Activated CD4-positive, alpha-beta T cell treated with anti-CD3 and anti-CD28 coated beads, Interleukin-2, amount 10 ng/mL, durations not matched to agents 7 days and 5 days (primary cell): ENCODE data around the gene APOBEC3C. TPM values are rescaled to one million over a fixed set of nuclear protein-coding genes. Genes with fewer than 3 reads are reported as not detected.
A peak's percentile ranks its signal among the peaks of the same experiment; 100 is the strongest.

Source experiments
- CTCF ChIA-PET: fragments of 350-600 bp; sonication (Branson Sonifier 250); formaldehyde crosslinking; loops from one replicate; lab custom pipeline; 2021; ENCODE audit warnings: antibody characterized with exemption; lab: Charles Lee
- POLR2A ChIA-PET: fragments of 350-600 bp; sonication (Branson Sonifier 250); formaldehyde crosslinking; loops from one replicate; lab custom pipeline; 2021; ENCODE audit warnings: antibody characterized with exemption; lab: Charles Lee
- DNase-seq: peaks from one replicate; pipeline ENCODE4 v3.0.0-alpha.2; 2020
- H3K27ac Mint-ChIP-seq: one replicate; pipeline ENCODE4 v1.8.0; 2021; ENCODE audit warnings: mild to moderate bottlenecking, moderate library complexity, mixed read lengths
- H3K27me3 Mint-ChIP-seq: one replicate; pipeline ENCODE4 v1.8.0; 2021; ENCODE audit warnings: mixed read lengths
- H3K36me3 Mint-ChIP-seq: one replicate; pipeline ENCODE4 v1.8.0; 2021; ENCODE audit warnings: low read depth, mixed read lengths
- H3K4me1 Mint-ChIP-seq: one replicate; pipeline ENCODE4 v1.8.0; 2021; ENCODE audit warnings: mixed read lengths
- H3K4me3 Mint-ChIP-seq: one replicate; pipeline ENCODE4 v1.8.0; 2021; ENCODE audit warnings: mild to moderate bottlenecking, moderate library complexity, mixed read lengths
- H3K9me3 Mint-ChIP-seq: one replicate; pipeline ENCODE4 v1.8.0; 2021; ENCODE audit warnings: mixed read lengths
- total RNA-seq, 2 experiments: library from RNA; stranded (reverse); gene quantifications; one replicate each; pipeline ENCODE4 v1.2.3, GENCODE V29; 2021

Gene APOBEC3C
- 100 to 1,000 TPM; 111 to 144 TPM for total RNA-seq

DNA sequence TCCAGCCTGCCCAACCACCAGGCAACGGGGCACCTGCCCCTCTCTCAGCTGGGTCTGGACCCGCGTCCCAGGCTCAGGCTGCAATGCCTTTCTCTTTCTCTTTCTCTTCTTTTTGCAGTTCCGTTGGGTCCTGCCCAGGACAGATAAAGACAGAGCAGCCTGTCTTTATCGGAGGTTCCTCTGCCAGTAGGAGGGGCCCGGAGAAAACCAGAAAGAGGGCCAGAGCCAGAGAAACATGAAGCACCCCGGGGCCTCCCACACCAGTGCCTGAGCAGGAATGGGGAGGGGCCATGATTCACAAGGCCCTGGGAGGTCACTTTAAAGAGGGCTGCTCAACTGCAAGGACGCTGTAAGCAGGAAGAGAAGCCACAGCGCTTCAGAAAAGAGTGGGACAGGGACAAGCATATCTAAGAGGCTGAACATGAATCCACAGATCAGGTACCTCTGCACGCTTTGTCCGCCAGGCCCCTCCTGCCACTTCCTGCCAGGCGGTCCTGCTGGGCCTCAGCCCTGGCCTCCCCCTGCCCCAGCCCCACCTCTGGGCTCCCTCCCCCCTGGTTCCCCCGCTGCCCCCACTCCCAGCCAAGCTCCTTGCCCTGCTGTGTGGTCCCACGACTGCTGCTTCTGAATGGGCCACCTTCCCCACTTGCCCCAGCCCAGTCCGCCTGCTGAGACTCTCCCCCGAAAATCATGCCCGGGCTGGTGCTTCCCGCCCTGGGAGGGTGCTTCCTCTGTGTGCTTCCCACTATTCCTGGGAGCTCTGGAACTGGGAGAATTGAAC, at the start of gene APOBEC3C:
Gene APOBEC3C, plus strand, starts transcription at position 316 of the 781 bp plus-strand sequence. Its CDS starts 106 bp downstream, at position 422.
- peak; percentile 89 for DNase-seq
- ChIA-PET CTCF (interaction anchor here (0.7 to 2.1 kb wide), 4 partner anchors 11 to 1005 kb away, joined by 3 to 11 read pairs (median 6); no protein-coding TSS in a partner anchor), POLR2A (no interaction called here)
- Mint-ChIP-seq H3K4me1 (peaks cover 47% of the 10 kb centered on the region), H3K9me3 (no peaks in the 10 kb centered on the region), H3K36me3 (peaks cover 17% of the 10 kb centered on the region), H3K27me3 (no peaks in the 10 kb centered on the region), H3K4me3 (peak within 1 kb of the TSS; percentile 98), H3K27ac (peak within 1 kb of the TSS; percentile 97)

DNA sequence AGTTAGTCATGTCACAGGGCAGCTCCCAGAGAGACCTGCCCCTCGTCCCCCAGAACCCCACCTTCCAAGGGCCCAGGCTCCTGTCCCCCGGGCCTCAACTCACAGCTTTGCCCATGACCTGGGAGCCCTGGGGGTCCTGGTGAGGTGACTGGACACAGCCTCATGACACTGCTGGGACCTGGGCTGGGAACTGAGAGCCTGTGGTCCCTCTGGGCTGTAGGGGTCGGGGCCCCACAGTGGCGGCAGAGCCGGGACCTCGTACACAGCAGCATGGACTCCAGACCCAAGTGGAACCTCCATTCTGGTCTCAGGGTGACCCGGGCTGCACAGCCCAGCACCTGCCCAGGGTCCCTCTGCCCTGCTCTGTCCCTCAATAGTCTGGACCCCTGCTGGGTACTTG, 49.8 kb upstream of the APOBEC3C start:
- POLR2A ChIA-PET, result no interaction called here
- H3K27me3 Mint-ChIP-seq, result peaks cover 8% of the 10 kb centered on the region
- no peak for DNase-seq
- no peaks in the 10 kb centered on the region for H3K9me3 Mint-ChIP-seq
- no peak overlapping the region for H3K27ac Mint-ChIP-seq
- H3K4me1 Mint-ChIP-seq, result peaks cover 11% of the 10 kb centered on the region
- CTCF ChIA-PET, result no interaction called here
- H3K36me3 Mint-ChIP-seq, result no peaks in the 10 kb centered on the region
- no peak overlapping the region for H3K4me3 Mint-ChIP-seq

DNA sequence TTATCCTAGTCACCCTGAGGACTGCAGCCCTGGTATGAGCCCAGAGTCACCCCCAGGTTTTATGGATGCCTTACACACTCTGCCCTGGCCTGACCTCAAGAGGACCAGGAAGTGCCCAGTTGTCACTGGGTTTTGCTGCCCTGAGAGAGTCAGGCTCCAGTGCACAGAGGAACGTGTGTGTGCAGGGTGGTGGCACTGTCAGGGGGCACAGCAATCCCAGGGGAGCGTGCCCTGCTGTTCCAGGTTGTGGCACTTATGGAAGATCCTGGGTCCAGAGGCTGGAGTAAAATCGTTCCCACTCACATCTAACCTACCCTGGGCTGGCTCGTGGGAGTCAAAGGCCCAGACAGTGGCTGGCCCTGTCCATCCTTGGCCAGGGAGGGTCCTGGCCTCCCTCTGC, 49.1 kb upstream of the APOBEC3C start:
- Mint-ChIP-seq H3K9me3 (no peaks in the 10 kb centered on the region), H3K27ac (no peak overlapping the region), H3K27me3 (peaks cover 10% of the 10 kb centered on the region), H3K4me3 (no peak overlapping the region), H3K36me3 (no peaks in the 10 kb centered on the region), H3K4me1 (peaks cover 5% of the 10 kb centered on the region)
- no peak for DNase-seq
- ChIA-PET POLR2A (no interaction called here), CTCF (no interaction called here)

DNA sequence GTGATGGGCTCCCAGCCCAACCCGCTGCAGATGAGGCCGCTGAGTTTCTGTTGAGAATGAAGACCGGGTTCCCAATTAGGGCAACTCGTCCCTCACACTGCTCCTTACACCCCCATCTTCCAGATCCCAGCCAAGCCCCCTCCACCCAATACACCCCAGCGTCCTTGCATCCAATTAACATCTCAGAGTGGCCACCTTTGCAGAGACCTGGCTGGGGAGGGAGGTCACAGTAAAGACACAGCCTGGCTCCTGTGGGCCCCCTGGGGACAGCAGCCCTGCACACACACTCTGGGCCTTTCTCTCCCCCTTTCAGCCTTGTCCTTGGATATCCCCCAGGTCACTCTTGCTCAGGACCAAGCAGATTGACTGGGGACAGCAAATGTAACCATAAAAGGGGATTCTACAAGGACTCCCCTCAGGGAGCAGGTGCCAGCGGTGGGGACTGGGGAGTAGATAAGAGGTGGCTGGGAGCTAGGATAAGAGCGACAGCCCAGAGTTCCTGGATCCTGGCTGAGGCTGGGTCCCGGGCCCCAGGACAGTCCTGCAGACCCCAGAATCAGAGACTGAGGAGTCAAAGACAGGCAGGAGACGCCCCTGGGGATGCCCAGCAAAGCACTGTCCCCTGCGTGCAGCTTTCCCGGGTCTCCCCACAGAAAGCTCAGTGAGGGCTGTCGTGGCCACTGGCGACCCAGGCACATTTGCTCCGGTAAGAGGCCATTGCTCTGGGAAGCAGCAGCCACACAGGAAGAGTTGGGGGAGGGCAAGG, 48.3 kb upstream of the APOBEC3C start:
- H3K27me3 Mint-ChIP-seq, result peaks cover 14% of the 10 kb centered on the region
- H3K4me3 Mint-ChIP-seq, result no peak overlapping the region
- H3K4me1 Mint-ChIP-seq, result peaks cover 8% of the 10 kb centered on the region
- H3K27ac Mint-ChIP-seq, result no peak overlapping the region
- H3K36me3 Mint-ChIP-seq, result no peaks in the 10 kb centered on the region
- DNase-seq, result no peak
- H3K9me3 Mint-ChIP-seq, result no peaks in the 10 kb centered on the region
- CTCF ChIA-PET, result no interaction called here
- POLR2A ChIA-PET, result no interaction called here

DNA sequence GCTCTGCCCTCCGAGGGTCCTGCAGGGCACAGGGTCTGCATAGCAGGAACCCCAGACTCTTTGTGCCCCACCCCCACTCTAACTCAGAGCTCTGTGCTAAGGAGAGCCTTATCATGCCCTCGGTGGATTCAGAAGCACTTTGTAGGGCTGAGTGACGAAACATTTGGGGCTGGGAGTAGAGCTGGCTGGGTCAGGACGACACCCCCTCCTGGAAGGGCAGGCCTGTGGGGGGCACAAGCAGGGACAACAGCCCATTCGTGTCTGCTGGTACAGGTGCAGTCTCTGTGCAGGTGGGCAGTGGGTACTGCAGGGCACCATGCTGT, 47.7 kb upstream of the APOBEC3C start:
- CTCF ChIA-PET, result no interaction called here
- no peak overlapping the region for H3K27ac Mint-ChIP-seq
- H3K4me1 Mint-ChIP-seq, result peaks cover 8% of the 10 kb centered on the region
- H3K36me3 Mint-ChIP-seq, result no peaks in the 10 kb centered on the region
- POLR2A ChIA-PET, result no interaction called here
- DNase-seq, result no peak
- peaks cover 14% of the 10 kb centered on the region for H3K27me3 Mint-ChIP-seq
- H3K9me3 Mint-ChIP-seq, result no peaks in the 10 kb centered on the region
- H3K4me3 Mint-ChIP-seq, result no peak overlapping the region

DNA sequence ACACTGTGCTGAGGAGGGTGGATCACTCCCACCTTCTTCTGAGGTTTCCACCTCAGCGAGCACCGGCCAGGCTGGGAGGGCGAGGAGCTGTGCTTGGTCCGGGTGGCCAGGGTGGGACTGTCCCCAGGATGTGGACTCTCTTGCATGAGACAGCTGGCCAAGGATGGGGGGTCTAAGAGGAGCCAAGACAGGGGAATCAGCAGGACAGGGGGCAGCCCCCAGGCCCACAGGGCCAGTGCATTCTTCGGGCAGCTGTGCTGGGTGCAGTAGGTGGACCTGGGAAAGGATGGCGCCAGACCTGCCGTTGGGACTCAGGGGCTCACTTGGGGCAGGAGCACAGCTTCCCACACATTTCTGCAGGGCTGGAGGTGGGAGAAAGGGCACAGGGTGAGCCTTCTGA, 47.1 kb upstream of the APOBEC3C start:
- H3K27me3 Mint-ChIP-seq, result peaks cover 14% of the 10 kb centered on the region
- DNase-seq, result no peak
- no peak overlapping the region for H3K4me3 Mint-ChIP-seq
- ChIA-PET CTCF (no interaction called here), POLR2A (no interaction called here)
- no peaks in the 10 kb centered on the region for H3K9me3 Mint-ChIP-seq
- no peaks in the 10 kb centered on the region for H3K36me3 Mint-ChIP-seq
- no peak overlapping the region for H3K27ac Mint-ChIP-seq
- H3K4me1 Mint-ChIP-seq, result peaks cover 8% of the 10 kb centered on the region

DNA sequence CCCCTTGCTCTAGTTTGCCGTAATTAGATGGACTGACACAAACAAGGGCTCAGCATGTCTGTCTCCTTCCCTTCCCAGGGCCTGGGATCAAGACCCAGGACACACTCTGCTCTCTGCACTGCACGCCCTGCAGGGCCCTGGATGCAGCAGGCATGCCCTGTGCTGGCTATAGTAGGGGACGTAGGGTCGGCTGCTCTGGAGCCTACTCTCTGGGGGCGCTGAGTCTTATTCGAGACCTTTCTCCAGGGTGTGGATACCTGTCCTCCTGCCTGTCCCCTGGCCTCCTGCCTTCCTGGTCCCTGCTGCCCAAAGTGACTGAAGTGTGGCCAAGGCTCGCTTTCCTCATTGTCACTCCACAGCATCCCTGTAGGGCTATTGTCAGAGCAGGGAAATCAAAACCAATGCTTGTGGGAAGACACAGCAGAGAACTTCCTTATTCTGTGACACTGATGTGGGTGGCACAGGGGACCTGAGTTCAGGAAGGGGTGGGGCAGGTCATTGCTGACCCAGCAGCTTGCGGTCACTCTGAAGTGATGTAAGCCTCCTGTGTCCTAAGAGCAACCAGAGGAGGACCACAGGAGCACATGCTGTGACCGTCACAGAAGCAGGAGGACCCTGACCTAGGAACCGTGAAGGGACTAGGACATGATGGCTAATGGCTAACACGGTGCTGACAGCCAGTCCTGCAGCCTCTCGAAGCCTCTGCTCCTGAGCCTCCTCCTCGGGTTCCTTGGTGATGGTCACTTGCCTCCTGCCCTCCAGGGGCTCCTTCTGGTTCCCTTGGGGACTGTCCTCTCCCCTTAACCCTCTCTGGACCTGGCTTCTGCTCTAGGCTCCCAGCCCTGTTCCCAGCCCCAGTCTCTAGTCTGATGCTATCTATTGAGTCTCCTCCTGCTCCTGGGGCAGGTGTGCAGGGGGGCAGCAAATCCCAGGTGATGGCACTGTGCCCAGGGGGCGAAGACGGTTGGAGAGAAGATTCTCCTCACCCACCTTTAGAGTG, 46.3 kb upstream of the APOBEC3C start:
- no peak for DNase-seq
- Mint-ChIP-seq H3K27ac (no peak overlapping the region), H3K9me3 (no peaks in the 10 kb centered on the region), H3K36me3 (no peaks in the 10 kb centered on the region), H3K4me3 (no peak overlapping the region), H3K27me3 (peaks cover 14% of the 10 kb centered on the region), H3K4me1 (peaks cover 8% of the 10 kb centered on the region)
- ChIA-PET CTCF (no interaction called here), POLR2A (no interaction called here)

DNA sequence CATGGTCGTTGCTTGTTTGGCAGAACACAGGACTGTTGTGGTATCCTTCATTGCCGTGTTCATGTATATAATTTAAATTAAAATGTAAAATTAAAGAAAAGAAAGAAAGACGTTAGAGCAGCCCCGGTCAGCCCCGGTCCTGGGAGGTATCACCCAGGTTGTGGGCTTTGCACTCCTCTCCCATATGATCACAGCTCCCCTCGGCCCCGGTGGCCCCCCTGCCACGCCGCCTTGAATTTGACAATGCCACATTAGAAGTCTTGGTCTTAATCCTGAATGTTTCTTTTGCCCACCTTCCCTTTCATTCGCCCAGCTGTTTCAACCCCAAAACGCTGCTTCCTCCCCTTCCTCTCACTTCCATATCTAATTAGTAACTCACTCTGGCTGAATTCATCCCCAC, 45.3 kb upstream of the APOBEC3C start:
- Mint-ChIP-seq H3K4me1 (peaks cover 11% of the 10 kb centered on the region), H3K27ac (no peak overlapping the region), H3K36me3 (no peaks in the 10 kb centered on the region), H3K27me3 (peaks cover 16% of the 10 kb centered on the region), H3K9me3 (no peaks in the 10 kb centered on the region), H3K4me3 (no peak overlapping the region)
- DNase-seq, result no peak
- ChIA-PET POLR2A (no interaction called here), CTCF (interaction anchor here (1.4 kb wide), 1 partner anchor 13 kb away, joined by 8 read pairs; no protein-coding TSS in a partner anchor)

DNA sequence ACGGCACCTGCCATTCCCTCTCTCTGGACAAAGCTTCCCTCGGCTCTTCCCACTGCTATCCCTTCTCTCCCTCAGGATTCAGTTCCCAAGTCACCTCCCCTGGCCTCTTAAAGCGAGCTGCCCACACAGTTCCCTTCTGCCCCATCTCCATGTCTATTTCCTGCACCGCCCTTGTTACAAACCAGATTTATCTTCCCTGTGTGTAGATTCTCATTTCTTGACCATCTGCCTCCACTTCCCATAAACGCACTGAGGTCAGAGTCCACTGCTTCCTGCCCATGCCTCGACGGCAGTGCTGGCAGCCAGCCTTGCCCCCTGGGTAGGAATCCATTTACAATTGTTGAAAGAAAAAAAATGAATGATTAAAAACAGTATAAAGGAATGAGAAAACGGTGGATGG, 43.5 kb upstream of the APOBEC3C start:
- H3K4me1 Mint-ChIP-seq, result peaks cover 13% of the 10 kb centered on the region
- H3K27ac Mint-ChIP-seq, result no peak overlapping the region
- DNase-seq, result no peak
- CTCF ChIA-PET, result interaction anchor here (2.0 kb wide), 1 partner anchor 16 kb away, joined by 4 read pairs; no protein-coding TSS in a partner anchor
- POLR2A ChIA-PET, result no interaction called here
- peaks cover 16% of the 10 kb centered on the region for H3K27me3 Mint-ChIP-seq
- no peak overlapping the region for H3K4me3 Mint-ChIP-seq
- no peaks in the 10 kb centered on the region for H3K9me3 Mint-ChIP-seq
- H3K36me3 Mint-ChIP-seq, result no peaks in the 10 kb centered on the region

DNA sequence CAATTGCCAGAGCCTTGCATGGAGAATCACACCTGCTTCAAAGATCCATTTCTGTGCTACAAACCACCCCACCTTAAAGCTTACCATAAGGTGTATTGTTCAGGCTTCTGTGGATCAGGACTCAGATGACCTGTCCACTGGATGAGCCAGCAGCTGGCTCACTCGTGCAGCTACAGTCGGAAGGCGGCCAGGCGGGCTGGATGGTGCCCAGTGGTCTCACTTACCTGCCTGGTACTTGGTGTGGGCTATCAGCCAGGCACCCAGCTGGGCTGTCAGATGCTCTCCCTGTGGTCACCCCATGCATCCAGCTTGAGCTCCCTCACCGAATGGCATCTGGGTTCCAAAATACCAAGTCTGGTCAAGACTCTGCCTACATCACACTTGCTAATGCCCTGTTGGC, 42.9 kb upstream of the APOBEC3C start:
- ChIA-PET POLR2A (no interaction called here), CTCF (interaction anchor here (1.0 to 2.0 kb wide), 2 partner anchors 17 to 200 kb away, joined by 3 to 4 read pairs; no protein-coding TSS in a partner anchor)
- no peak overlapping the region for H3K4me3 Mint-ChIP-seq
- no peak for DNase-seq
- H3K9me3 Mint-ChIP-seq, result no peaks in the 10 kb centered on the region
- H3K27ac Mint-ChIP-seq, result no peak overlapping the region
- H3K27me3 Mint-ChIP-seq, result peaks cover 16% of the 10 kb centered on the region
- peaks cover 13% of the 10 kb centered on the region for H3K4me1 Mint-ChIP-seq
- no peaks in the 10 kb centered on the region for H3K36me3 Mint-ChIP-seq

DNA sequence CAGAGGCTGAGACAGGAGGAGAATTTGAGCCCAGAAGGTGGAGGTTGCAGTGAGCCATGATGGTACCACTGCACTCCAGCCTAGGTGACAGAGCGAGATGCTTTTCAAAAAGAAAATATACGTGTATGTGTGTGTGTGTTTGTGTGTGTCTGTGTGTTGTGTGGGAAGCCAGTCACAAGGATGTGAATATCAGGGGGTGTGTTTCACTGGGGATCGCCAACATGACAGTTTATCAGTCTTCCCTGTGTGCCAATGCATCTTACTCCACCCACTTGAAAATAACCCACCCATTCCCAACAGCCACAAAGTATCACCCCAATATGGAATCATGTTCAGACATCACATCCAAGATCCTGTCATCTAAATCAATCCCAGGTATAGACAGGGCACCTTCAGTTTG, 42.3 kb upstream of the APOBEC3C start:
- DNase-seq, result no peak
- H3K4me1 Mint-ChIP-seq, result peaks cover 13% of the 10 kb centered on the region
- H3K27me3 Mint-ChIP-seq, result peaks cover 16% of the 10 kb centered on the region
- CTCF ChIA-PET, result interaction anchor here (0.6 to 1.0 kb wide), 2 partner anchors 199 to 927 kb away, joined by 3 to 4 read pairs; no protein-coding TSS in a partner anchor
- H3K9me3 Mint-ChIP-seq, result no peaks in the 10 kb centered on the region
- no peak overlapping the region for H3K27ac Mint-ChIP-seq
- no peaks in the 10 kb centered on the region for H3K36me3 Mint-ChIP-seq
- H3K4me3 Mint-ChIP-seq, result no peak overlapping the region
- POLR2A ChIA-PET, result no interaction called here

DNA sequence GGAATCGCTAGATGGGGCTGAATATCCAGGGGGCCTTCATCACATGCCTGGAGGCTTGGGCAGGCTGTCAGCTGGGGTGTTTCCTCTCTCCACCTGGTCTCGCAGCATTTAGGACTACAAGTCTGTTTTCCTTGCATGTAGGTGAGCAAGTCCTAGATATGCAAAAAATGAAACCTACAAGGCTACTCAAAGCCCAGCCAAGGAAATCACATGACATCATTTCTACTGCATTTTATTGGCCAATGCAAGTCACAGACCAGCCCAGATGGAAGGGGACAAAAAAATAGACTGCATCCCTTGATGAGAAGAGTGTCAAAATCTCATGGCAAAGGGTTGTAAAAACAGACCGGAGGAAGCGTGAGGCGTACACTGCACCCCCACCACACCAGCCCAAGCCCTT, 41.5 kb upstream of the APOBEC3C start:
- Mint-ChIP-seq H3K4me3 (no peak overlapping the region), H3K4me1 (peaks cover 12% of the 10 kb centered on the region), H3K9me3 (peaks cover 5% of the 10 kb centered on the region), H3K36me3 (no peaks in the 10 kb centered on the region), H3K27ac (no peak overlapping the region), H3K27me3 (peaks cover 17% of the 10 kb centered on the region)
- ChIA-PET CTCF (interaction anchor here (0.6 kb wide), 1 partner anchor 928 kb away, joined by 4 read pairs; no protein-coding TSS in a partner anchor), POLR2A (no interaction called here)
- DNase-seq, result no peak
